HG03520 (cell line): Measurements from ENCODE around the gene TEX19.
"Not testable (repeated sequence)": the region's sequence is repeated elsewhere in the genome, so short reads cannot be mapped to it uniquely, and the experiment has no call there.

Source experiments
- ATAC-seq: cut with Tn5 transposase; IDR thresholded peaks from one replicate; pipeline ENCODE4 v1.9.1; 2021; ENCODE audit warnings: mild to moderate bottlenecking, moderate library complexity; ENCODE audit not compliant: unreplicated experiment

TEX19 gene

GRCh38 chr17:82333279-82334171 is 25.5 kb upstream of the TEX19 start, which contains the start of gene SECTM1:
SECTM1 (minus strand) TSS chr17:82333766; CDS start chr17:82327240, 6,526 bp downstream.
- no peak for ATAC-seq

- no peak for ATAC-seq
Observed at GRCh38 chr17:82334204-82334621, 24.8 kb upstream of the TEX19 start.

GRCh38 chr17:82334622-82335394 is 24.2 kb upstream of the TEX19 start:
- ATAC-seq, result no peak

GRCh38 chr17:82338858-82339633 is 20.0 kb upstream of the TEX19 start:
- no peak for ATAC-seq

- ATAC-seq, result no peak
Observed at GRCh38 chr17:82339634-82340580, 19.1 kb upstream of the TEX19 start.

- ATAC-seq, result no peak
Observed at GRCh38 chr17:82342361-82343079, 16.5 kb upstream of the TEX19 start.

GRCh38 chr17:82343560-82343959 is 15.5 kb upstream of the TEX19 start:
- no peak for ATAC-seq

- ATAC-seq, result no peak
Observed at GRCh38 chr17:82344175-82344907, 14.7 kb upstream of the TEX19 start.

GRCh38 chr17:82345151-82345976 is 13.7 kb upstream of the TEX19 start:
- no peak for ATAC-seq

GRCh38 chr17:82346342-82347300 is 12.4 kb upstream of the TEX19 start:
- ATAC-seq, result no peak

- not testable (repeated sequence) for ATAC-seq
Observed at GRCh38 chr17:82347994-82348393, 11.1 kb upstream of the TEX19 start.

GRCh38 chr17:82348434-82348833 is 10.6 kb upstream of the TEX19 start:
- no peak for ATAC-seq

- ATAC-seq, result no peak
Observed at GRCh38 chr17:82348866-82349265, 10.2 kb upstream of the TEX19 start.

- ATAC-seq, result no peak
Observed at GRCh38 chr17:82349287-82349701, 9.8 kb upstream of the TEX19 start.

GRCh38 chr17:82350182-82351030 is 8.6 kb upstream of the TEX19 start:
- ATAC-seq, result no peak

GRCh38 chr17:82351254-82351712 is 7.8 kb upstream of the TEX19 start:
- ATAC-seq, result no peak
